Pons (tissue), 1 donor: Measurements from ENCODE around the gene PCDHB7.
A peak's percentile ranks its signal among the peaks of the same experiment; 100 is the strongest.
"Not testable (repeated sequence)": the region's sequence is repeated elsewhere in the genome, so short reads cannot be mapped to it uniquely, and the experiment has no call there.

Experiments
- DNase-seq: peaks from one replicate; pipeline ENCODE4 v3.0.0-alpha.2; 2016; ENCODE audit warnings: low spot score

The PCDHB7 gene

DNA sequence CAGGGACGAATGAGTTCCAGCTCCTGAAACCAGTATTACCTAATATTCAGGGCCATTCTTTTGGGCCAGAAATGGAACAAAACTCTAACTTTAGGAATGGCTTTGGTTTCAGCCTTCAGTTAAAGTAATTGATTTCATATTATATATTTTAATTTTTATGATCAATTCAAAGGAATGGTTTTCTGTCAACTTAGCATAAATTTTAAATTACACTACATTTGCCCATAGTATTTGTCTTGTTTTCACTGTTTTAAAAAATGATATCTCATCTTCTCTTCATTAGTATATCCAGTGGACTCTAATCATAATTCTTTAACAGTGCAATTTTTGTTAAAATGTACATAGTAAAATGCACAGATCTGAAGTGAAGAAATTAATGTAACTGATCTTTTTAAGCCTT is 7.9 kb downstream of the PCDHB7 start:
- no peak for DNase-seq

DNA sequence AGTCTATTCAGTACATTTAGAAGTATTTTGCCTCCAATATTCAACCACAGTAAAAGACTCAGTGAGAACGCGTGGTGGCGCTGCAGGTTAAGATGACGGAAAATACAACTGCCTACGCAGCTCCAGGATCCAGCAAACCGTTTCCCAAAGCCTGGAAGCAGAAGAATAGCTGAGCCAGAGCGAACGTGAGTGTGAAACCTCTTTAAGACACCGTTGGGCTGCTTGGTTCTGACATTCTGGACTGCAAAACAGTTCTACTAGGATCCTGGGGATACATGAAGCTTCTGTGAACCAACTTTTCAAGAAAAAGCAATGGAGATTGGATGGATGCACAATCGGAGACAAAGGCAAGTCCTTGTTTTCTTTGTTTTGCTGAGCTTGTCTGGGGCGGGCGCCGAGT is 9.8 kb downstream of the PCDHB7 start, which contains the start of gene PCDHB16:
Gene PCDHB16 (plus strand): TSS at position 140 of the 400 bp plus-strand sequence. CDS start 173 bp downstream, at position 313.
- DNase-seq: peak; percentile 30

DNA sequence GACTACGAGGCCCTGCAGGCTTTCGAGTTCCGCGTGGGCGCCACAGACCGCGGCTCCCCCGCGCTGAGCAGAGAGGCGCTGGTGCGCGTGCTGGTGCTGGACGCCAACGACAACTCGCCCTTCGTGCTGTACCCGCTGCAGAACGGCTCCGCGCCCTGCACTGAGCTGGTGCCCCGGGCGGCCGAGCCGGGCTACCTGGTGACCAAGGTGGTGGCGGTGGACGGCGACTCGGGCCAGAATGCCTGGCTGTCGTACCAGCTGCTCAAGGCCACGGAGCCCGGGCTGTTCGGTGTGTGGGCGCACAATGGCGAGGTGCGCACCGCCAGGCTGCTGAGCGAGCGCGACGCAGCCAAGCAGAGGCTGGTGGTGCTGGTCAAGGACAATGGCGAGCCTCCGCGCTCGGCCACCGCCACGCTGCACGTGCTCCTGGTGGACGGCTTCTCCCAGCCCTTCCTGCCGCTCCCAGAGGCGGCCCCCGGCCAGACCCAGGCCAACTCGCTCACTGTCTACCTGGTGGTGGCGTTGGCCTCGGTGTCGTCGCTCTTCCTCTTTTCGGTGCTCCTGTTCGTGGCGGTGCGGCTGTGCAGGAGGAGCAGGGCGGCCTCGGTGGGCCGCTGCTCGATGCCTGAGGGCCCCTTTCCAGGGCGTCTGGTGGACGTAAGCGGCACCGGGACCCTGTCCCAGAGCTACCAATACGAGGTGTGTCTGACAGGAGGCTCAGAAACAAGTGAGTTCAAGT is 11.8 kb downstream of the PCDHB7 start:
- not testable (repeated sequence) for DNase-seq

DNA sequence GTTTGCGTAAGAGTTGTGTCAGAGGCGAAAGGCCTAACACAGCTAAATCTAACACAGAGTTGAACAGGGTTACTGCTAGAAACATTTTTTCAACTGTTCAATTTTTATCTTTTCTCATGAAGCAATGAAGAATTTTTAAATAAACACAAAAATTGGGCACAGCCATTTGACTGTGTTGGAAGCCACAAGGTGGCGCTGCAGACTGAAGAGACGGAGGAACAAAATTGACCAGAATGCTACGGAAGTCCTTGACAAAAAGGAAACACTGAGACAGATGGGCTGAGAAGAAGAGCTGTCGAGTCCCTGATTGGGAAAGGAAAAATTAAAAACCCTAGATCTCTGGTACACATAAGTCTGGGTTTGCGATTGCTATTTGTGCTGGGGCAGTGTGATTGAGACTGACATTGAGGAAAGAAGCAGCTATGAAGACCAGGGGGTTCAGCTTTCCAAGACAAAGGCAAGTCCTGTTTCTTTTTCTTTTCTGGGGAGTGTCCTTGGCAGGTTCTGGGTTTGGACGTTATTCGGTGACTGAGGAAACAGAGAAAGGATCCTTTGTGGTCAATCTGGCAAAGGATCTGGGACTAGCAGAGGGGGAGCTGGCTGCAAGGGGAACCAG is 14.6 kb downstream of the PCDHB7 start, which contains the start of gene PCDHB9:
Gene PCDHB9 (plus strand): TSS at position 265 of the 616 bp plus-strand sequence. CDS start 158 bp downstream, at position 423.
- peak; percentile 10 for DNase-seq

DNA sequence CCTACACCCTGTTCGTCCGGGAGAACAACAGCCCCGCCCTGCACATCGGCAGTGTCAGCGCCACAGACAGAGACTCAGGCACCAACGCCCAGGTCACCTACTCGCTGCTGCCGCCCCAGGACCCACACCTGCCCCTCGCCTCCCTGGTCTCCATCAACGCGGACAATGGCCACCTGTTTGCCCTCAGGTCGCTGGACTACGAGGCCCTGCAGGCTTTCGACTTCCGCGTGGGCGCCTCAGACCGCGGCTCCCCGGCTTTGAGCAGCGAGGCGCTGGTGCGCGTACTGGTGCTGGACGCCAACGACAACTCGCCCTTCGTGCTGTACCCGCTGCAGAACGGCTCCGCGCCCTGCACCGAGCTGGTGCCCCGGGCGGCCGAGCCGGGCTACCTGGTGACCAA is 16.2 kb downstream of the PCDHB7 start:
- DNase-seq: not testable (repeated sequence)

DNA sequence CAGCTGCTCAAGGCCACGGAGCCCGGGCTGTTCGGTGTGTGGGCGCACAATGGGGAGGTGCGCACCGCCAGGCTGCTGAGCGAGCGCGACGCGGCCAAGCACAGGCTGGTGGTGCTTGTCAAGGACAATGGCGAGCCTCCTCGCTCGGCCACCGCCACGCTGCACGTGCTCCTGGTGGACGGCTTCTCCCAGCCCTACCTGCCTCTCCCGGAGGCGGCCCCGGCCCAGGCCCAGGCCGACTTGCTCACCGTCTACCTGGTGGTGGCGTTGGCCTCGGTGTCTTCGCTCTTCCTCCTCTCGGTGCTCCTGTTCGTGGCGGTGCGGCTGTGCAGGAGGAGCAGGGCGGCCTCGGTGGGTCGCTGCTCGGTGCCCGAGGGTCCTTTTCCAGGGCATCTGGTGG is 16.7 kb downstream of the PCDHB7 start:
- not testable (repeated sequence) for DNase-seq

DNA sequence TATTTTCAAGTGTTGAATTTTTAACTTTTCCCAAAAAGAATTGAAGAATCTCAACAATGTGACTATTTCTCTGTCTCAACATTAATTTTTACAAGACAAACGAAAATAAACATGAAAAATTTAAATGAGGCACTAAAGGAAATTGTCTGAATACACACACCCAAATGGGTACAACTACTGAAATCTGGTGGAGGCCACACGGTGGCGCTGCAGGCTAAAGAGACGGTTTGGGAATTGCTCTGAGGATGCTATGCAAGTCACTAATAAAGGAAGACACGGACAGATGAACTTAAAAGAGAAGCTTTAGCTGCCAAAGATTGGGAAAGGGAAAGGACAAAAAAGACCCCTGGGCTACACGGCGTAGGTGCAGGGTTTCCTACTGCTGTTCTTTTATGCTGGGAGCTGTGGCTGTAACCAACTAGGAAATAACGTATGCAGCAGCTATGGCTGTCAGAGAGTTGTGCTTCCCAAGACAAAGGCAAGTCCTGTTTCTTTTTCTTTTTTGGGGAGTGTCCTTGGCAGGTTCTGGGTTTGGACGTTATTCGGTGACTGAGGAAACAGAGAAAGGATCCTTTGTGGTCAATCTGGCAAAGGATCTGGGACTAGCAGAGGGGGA is 19.8 kb downstream of the PCDHB7 start, which contains the start of gene PCDHB10:
Gene PCDHB10 (plus strand): TSS at position 244 of the 616 bp plus-strand sequence. CDS start 200 bp downstream, at position 444.
- peak; percentile 37 for DNase-seq

DNA sequence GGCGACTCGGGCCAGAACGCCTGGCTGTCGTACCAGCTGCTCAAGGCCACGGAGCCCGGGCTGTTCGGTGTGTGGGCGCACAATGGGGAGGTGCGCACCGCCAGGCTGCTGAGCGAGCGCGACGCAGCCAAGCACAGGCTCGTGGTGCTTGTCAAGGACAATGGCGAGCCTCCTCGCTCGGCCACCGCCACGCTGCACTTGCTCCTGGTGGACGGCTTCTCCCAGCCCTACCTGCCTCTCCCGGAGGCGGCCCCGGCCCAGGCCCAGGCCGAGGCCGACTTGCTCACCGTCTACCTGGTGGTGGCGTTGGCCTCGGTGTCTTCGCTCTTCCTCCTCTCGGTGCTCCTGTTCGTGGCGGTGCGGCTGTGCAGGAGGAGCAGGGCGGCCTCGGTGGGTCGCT is 21.9 kb downstream of the PCDHB7 start:
- not testable (repeated sequence) for DNase-seq

DNA sequence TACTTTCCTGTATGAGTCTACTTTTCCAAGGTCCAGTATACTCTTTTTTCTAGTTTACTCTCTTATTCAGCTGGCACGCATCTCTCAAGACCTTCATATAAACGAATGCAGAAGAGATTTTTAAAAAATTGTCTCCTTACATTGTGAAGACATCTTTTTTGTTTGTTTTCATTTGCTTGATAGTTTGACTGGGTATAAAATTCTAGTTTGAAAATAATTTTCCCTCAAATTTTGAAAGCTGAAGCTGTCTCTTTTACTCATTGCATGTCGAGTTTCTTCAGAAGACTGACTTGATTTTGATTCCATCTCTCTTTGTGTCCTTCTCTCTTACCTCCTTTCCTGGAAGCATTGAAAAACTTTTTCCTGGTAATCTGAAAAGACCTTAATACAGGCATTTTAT is 23.9 kb downstream of the PCDHB7 start:
- DNase-seq: no peak

DNA sequence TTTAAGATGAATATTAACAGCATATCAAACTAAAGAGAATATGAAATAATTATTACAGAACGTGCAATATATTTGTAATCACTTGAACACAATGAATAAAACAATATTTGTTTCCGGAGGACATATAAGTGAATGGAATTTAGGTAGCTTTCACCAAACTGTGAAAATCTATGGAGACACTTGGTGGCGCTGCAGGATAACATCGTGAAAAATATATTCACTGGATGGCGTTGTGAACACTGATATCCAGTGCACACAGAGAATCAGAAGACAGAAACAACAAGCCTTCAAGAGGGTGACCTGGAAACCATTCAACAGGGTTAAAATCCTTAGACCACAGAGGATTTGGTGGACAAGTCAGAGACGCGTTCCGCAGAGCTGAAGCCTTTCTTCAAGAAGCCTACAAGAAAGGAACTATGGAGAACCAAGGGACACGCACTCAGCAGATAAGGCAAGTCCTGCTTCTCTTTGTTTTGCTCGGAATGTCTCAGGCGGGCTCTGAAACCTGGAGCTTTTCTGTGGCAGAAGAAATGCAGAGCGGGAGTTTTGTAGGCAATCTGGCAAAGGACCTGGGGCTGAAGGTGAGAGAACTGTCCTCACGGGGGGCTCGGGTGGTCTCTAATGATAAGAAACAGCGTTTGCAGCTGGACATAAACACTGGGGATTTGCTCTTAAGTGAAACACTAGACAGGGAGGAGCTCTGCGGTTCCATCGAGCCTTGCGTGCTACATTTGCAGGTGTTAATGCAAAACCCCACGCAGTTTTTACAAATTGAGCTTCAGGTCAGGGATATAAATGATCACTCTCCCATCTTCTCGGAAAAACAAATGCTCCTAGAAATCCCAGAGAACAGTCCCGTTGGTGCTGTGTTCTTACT is 27.2 kb downstream of the PCDHB7 start, which contains the start of gene PCDHB11:
Gene PCDHB11 (plus strand): TSS at position 269 of the 877 bp plus-strand sequence. CDS start 148 bp downstream, at position 417.
- no peak for DNase-seq

DNA sequence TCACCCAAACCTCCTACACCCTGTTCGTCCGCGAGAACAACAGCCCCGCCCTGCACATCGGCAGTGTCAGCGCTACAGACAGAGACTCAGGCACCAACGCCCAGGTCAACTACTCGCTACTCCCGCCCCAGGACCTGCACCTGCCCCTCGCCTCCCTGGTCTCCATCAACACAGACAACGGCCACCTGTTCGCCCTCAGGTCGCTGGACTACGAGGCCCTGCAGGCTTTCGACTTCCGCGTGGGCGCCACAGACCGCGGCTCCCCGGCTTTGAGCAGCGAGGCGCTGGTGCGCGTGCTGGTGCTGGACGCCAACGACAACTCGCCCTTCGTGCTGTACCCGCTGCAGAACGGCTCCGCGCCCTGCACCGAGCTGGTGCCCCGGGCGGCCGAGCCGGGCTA is 28.7 kb downstream of the PCDHB7 start:
- not testable (repeated sequence) for DNase-seq

DNA sequence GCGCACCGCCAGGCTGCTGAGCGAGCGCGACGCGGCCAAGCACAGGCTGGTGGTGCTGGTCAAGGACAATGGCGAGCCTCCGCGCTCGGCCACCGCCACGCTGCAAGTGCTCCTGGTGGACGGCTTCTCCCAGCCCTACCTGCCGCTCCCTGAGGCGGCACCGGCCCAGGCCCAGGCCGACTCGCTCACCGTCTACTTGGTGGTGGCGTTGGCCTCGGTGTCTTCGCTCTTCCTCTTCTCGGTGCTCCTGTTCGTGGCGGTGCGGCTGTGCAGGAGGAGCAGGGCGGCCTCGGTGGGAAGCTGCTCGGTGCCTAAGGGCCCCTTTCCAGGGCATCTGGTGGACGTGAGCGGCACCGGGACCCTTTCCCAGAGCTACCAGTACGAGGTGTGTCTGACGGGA is 29.2 kb downstream of the PCDHB7 start:
- DNase-seq: not testable (repeated sequence)

DNA sequence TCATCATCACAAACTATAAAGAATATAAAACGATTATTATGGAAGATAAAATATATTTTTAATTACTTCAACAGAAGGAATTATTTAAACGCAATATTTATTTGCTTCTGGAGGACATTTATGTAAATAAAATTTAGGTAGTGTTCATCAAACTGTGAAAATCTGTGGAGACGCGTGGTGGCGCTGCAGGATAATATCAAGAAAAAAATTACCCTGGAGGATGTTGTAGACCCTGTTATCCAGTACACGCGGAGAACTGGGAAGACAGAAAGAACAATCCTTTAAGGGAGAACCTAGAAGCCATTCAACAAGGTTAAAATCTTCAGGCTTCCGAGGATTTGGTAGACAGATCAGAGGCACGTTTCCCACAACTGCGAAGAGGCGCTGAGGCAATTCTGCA is 36.0 kb downstream of the PCDHB7 start, which contains the start of gene PCDHB12:
Gene PCDHB12 (plus strand): TSS at position 242 of the 400 bp plus-strand sequence. CDS start 189 bp downstream, outside the sequence.
- peak; percentile 14 for DNase-seq

DNA sequence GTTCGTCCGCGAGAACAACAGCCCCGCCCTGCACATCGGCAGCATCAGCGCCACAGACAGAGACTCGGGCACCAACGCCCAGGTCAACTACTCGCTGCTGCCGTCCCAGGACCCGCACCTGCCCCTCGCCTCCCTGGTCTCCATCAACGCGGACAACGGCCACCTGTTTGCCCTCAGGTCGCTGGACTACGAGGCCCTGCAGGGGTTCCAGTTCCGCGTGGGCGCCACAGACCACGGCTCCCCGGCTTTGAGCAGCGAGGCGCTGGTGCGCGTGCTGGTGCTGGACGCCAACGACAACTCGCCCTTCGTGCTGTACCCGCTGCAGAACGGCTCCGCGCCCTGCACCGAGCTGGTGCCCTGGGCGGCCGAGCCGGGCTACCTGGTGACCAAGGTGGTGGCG is 37.8 kb downstream of the PCDHB7 start:
- not testable (repeated sequence) for DNase-seq

DNA sequence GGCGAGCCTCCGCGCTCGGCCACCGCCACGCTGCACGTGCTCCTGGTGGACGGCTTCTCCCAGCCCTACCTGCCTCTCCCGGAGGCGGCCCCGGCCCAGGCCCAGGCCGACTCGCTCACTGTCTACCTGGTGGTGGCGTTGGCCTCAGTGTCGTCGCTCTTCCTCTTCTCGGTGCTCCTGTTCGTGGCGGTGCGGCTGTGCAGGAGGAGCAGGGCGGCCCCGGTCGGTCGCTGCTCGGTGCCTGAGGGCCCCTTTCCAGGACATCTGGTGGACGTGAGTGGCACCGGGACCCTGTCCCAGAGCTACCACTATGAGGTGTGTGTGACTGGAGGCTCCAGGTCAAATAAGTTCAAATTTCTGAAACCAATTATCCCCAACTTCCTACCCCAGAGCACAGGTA is 38.4 kb downstream of the PCDHB7 start:
- not testable (repeated sequence) for DNase-seq

DNA sequence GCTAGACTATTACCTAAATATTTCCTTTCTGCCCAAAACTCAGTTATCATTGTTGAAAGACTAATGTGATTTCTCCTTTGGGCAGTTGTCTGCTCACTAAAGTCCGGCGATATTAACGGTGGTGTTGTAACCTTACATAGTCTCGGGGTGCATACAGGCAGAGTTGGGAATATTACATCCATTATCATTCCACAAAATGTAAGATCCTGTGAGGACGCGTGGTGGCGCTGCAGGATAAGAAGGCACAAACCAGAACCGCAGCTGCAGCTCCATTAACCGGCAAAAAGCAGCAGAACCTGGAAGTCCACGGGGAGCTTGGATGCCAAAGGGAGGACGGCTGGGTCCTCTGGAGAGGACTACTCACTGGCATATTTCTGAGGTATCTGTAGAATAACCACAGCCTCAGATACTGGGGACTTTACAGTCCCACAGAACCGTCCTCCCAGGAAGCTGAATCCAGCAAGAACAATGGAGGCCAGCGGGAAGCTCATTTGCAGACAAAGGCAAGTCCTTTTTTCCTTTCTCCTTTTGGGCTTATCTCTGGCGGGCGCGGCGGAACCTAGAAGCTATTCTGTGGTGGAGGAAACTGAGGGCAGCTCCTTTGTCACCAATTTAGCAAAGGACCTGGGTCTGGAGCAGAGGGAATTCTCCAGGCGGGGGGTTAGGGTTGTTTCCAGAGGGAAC is 41.4 kb downstream of the PCDHB7 start, which contains the start of gene PCDHB13:
Gene PCDHB13 (plus strand): TSS at position 264 of the 684 bp plus-strand sequence. CDS start 205 bp downstream, at position 469.
- DNase-seq: peak; percentile 1

DNA sequence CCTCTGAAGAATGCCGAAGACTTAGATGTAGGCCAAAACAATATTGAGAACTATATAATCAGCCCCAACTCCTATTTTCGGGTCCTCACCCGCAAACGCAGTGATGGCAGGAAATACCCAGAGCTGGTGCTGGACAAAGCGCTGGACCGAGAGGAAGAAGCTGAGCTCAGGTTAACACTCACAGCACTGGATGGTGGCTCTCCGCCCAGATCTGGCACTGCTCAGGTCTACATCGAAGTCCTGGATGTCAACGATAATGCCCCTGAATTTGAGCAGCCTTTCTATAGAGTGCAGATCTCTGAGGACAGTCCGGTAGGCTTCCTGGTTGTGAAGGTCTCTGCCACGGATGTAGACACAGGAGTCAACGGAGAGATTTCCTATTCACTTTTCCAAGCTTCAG is 42.1 kb downstream of the PCDHB7 start:
- not testable (repeated sequence) for DNase-seq

DNA sequence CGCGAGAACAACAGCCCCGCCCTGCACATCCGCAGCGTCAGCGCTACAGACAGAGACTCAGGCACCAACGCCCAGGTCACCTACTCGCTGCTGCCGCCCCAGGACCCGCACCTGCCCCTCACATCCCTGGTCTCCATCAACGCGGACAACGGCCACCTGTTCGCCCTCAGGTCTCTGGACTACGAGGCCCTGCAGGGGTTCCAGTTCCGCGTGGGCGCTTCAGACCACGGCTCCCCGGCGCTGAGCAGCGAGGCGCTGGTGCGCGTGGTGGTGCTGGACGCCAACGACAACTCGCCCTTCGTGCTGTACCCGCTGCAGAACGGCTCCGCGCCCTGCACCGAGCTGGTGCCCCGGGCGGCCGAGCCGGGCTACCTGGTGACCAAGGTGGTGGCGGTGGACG is 43.1 kb downstream of the PCDHB7 start:
- not testable (repeated sequence) for DNase-seq

DNA sequence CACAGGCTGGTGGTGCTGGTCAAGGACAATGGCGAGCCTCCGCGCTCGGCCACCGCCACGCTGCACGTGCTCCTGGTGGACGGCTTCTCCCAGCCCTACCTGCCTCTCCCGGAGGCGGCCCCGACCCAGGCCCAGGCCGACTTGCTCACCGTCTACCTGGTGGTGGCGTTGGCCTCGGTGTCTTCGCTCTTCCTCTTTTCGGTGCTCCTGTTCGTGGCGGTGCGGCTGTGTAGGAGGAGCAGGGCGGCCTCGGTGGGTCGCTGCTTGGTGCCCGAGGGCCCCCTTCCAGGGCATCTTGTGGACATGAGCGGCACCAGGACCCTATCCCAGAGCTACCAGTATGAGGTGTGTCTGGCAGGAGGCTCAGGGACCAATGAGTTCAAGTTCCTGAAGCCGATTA is 43.6 kb downstream of the PCDHB7 start:
- not testable (repeated sequence) for DNase-seq

DNA sequence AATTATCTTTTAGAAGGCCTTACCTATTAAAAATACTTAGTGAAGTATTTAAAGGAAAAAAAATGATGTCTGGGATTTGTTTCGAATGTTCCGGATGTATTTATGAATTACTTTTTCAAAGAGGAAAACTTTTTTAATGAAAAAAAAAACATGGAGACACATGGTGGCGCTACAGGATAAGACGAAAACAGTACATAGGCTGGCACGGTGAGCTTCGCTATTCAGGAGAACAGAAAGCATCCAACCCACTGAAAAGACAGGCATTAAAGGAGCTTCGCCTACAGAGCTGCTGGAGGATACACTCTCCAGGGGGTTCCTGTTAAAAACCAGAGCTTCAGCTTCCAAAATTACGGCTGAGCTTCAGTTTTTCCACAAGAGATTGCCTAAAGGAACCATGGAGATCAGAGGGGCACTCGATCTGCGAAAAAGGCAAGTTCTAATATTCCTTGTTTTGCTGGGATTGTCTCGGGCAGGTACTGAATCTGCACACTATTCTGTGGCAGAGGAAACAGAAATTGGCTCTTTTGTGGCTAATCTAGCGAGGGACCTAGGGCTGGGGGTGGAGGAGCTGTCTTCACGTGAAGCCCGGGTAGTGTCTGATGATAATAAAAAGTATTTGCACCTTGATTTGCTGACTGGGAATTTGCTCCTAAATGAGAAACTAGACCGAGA is 50.8 kb downstream of the PCDHB7 start, which contains the start of gene PCDHB14:
Gene PCDHB14 (plus strand): TSS at position 232 of the 672 bp plus-strand sequence. CDS start 163 bp downstream, at position 395.
- DNase-seq: peak; percentile 24
